ENCODE results near the gene TNFSF9.
A peak's percentile ranks its signal among the peaks of the same experiment; 100 is the strongest.
"Not testable (repeated sequence)": the region's sequence is repeated elsewhere in the genome, so short reads cannot be mapped to it uniquely, and the experiment has no call there.

TNFSF9 gene

GRCh38 chr19:6566727-6567126, 35.9 kb downstream of the TNFSF9 start:
- intact Hi-C loops (cut with DNase I); DNase-seq: not testable (repeated sequence)

- intact Hi-C loops (cut with DNase I) = no loop called here
- no peak for DNase-seq
Observed at GRCh38 chr19:6568010-6568526, 37.2 kb downstream of the TNFSF9 start.

GRCh38 chr19:6568816-6569215, 38.0 kb downstream of the TNFSF9 start:
- intact Hi-C loops (cut with DNase I) = no loop called here
- no peak for DNase-seq

GRCh38 chr19:6570764-6571163, 39.9 kb downstream of the TNFSF9 start:
- intact Hi-C loops (cut with DNase I) = no loop called here
- no peak for DNase-seq

- intact Hi-C loops (cut with DNase I) = no loop called here
Observed at GRCh38 chr19:6571167-6571566, 40.3 kb downstream of the TNFSF9 start.

GRCh38 chr19:6572217-6572616, 41.4 kb downstream of the TNFSF9 start:
- peak in 3 of 10 donors; percentile 10 to 25 (median 12) for DNase-seq

More at GRCh38 chr19:6571167-6571566, 40.3 kb downstream of the TNFSF9 start:
- DNase-seq = no peak

GRCh38 chr19:6573350-6573749, 42.5 kb downstream of the TNFSF9 start:
- DNase-seq = no peak
- intact Hi-C loops (cut with DNase I) = no loop called here

More at GRCh38 chr19:6572217-6572616, 41.4 kb downstream of the TNFSF9 start:
- intact Hi-C loops (cut with DNase I) = no loop called here

- intact Hi-C loops (cut with DNase I) = no loop called here
- no peak for DNase-seq
Observed at GRCh38 chr19:6576869-6577475, 46.1 kb downstream of the TNFSF9 start.

- no peak for DNase-seq
- intact Hi-C loops (cut with DNase I) = no loop called here
Observed at GRCh38 chr19:6577476-6578125, 46.8 kb downstream of the TNFSF9 start.

GRCh38 chr19:6579450-6580178, 48.8 kb downstream of the TNFSF9 start:
- intact Hi-C loops (cut with DNase I) = no loop called here
- no peak for DNase-seq

- intact Hi-C loops (cut with DNase I) = no loop called here
- DNase-seq = no peak
Observed at GRCh38 chr19:6580313-6580712, 49.5 kb downstream of the TNFSF9 start.

- DNase-seq; intact Hi-C loops (cut with DNase I): not testable (repeated sequence)
Observed at GRCh38 chr19:6582515-6583484, 52.0 kb downstream of the TNFSF9 start.
